Measurements from ENCODE around the gene PTHLH. TPM values are rescaled to one million over a fixed set of nuclear protein-coding genes. Genes with fewer than 3 reads are reported as not detected.

PTHLH gene
- total RNA-seq, 1 experiment from 2014 or later, result 0.35 TPM

DNA sequence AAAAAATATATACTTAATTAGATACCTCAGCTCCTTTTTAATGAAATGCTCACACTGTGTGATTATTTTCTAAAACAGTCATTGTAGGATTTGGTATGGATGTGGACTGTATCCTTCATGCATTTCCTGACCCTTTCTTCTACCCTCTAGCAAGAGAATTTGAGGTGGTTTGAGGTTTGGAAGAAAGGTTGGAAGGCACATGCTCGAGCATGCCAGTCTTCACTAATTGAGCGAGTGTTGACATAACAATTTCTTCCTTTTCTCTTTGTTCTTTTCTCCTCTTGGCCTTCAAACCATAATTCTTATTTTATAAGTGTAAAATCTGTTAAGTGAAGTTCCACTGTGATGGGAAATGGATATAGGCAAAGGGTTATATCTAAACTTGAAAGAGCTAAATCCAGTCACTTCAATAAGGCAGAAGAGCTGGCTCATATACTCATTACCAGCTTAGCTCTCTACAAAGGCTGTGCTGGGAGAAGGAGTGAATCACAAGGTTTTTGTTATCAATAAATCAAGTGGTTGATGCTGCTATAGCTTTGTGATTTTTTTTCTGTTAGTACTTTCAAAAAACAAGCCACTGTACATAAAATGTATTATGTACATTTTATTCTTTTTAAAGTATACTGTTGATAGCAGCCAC, 16.2 kb upstream of the PTHLH start:
- no peak overlapping the region for H3K4me2 ChIP-seq (ENCODE audit: insufficient read depth, insufficient read length, low read length)
- Mint-ChIP-seq H3K27ac (no peak overlapping the region), H3K9me3 (peaks cover 4 to 5% of the 10 kb centered on the region in 2 experiments; a peak in 3 of 5 replicates), H3K36me3 (ENCODE audit: insufficient read depth in 1 of 3, low read depth in 3 of 3) (peaks cover 0 to 3% (median 1%) of the 10 kb centered on the region in 3 experiments; a peak in 1 of 7 replicates), H3K4me1 (no peaks in the 10 kb centered on the region), H3K27me3 (ENCODE audit: low read depth) (no peaks in the 10 kb centered on the region; the same call in 1 of the 2 replicates), H3K4me3 (no peak overlapping the region)
- H3K27ac ChIP-seq (ENCODE audit: insufficient read length, low read depth, low read length), result no peak overlapping the region
- no peaks in the 10 kb centered on the region for H3K79me1 ChIP-seq (ENCODE audit: insufficient read depth, low read depth, low read length, poor library complexity, severe bottlenecking)
- H4K5ac ChIP-seq (ENCODE audit: insufficient read length, low read depth, low read length), result no peak overlapping the region
- no peak overlapping the region for H3K56ac ChIP-seq (ENCODE audit: insufficient read length, low read depth, low read length)
- H3K79me2 ChIP-seq (ENCODE audit: insufficient read depth, low read length), result no peaks in the 10 kb centered on the region
- H2AFZ ChIP-seq (ENCODE audit: low read length), result no peak overlapping the region
- no peak overlapping the region for H3K4ac ChIP-seq (ENCODE audit: low read depth, low read length)
- H3K27me3 ChIP-seq (ENCODE audit: insufficient read depth, low read length), result no peaks in the 10 kb centered on the region
- no peak overlapping the region for H3K9ac ChIP-seq (ENCODE audit: extremely low read depth, insufficient read length, low read length)
- H2BK20ac ChIP-seq (ENCODE audit: low read depth, low read length, poor library complexity, severe bottlenecking), result no peak overlapping the region
- no peak overlapping the region for H2AK5ac ChIP-seq (ENCODE audit: insufficient read length, low read length)
- H3K14ac ChIP-seq (ENCODE audit: insufficient read depth, low read length), result no peak overlapping the region
- H2BK5ac ChIP-seq (ENCODE audit: insufficient read length, low read length), result no peak overlapping the region
- H4K20me1 ChIP-seq (ENCODE audit: control insufficient read depth, insufficient read depth, insufficient read length), result no peaks in the 10 kb centered on the region
- H3K18ac ChIP-seq (ENCODE audit: insufficient read length, low read depth, low read length), result no peak overlapping the region
- H4K91ac ChIP-seq (ENCODE audit: insufficient read length, low read depth, low read length), result no peak overlapping the region
- no peak overlapping the region for H2BK15ac ChIP-seq (ENCODE audit: low read depth, low read length)
- no peak for TF ChIP-seq CTCF (conservative IDR thresholded peaks at IDR 0.05)
- no peak overlapping the region for H3T11ph ChIP-seq (ENCODE audit: low read length)
- no peaks in the 10 kb centered on the region for H3K9me3 ChIP-seq (ENCODE audit: control insufficient read depth, low read depth, low read length)
- no peak for DNase-seq
- no peak overlapping the region for H3K23ac ChIP-seq (ENCODE audit: insufficient read length, low read depth, low read length)
- H2BK12ac ChIP-seq (ENCODE audit: insufficient read length, low read depth, low read length), result no peak overlapping the region
- WGBS (ENCODE audit: extremely low coverage, insufficient read length, low lambda C conversion rate), result no CpG with 5 or more reads among the region's 2 CpGs
- H2BK120ac ChIP-seq (ENCODE audit: low read depth, low read length, poor library complexity, severe bottlenecking), result no peak overlapping the region
- H4K8ac ChIP-seq (replicated peaks; ENCODE audit: insufficient read length, low read depth, low read length), result no peak overlapping the region
- H3K4me1 ChIP-seq (ENCODE audit: insufficient read depth, low read length), result no peaks in the 10 kb centered on the region
- no peaks in the 10 kb centered on the region for H3K23me2 ChIP-seq (ENCODE audit: insufficient read length, low read depth, low read length, poor library complexity, severe bottlenecking)

Data from H9 (cell line).